Lung (tissue), 12 donors: ENCODE measurements around the gene HSP90B1. TPM values are rescaled to one million over a fixed set of nuclear protein-coding genes. Genes with fewer than 3 reads are reported as not detected.

ENCODE experiments used
- ATAC-seq: fragments of 200-7000 bp; cut with Tn5 transposase; one replicate; pipeline ENCODE4 v1.9.1; 2020; ENCODE audit warnings: moderate number of reproducible peaks; ENCODE audit not compliant: insufficient read depth, low FRiP score
- DNase-seq, 3 donors: peaks; one replicate each; pipeline ENCODE4 v3.0.0-alpha.2; 2013 to 2017
- H3K27ac ChIP-seq, 2 donors: one replicate each; pipeline ENCODE4 v1.5.1; 2013; ENCODE audit warnings: mild to moderate bottlenecking in 2 of 2, moderate library complexity in 2 of 2, control low read depth in 1 of 2, inconsistent platforms in 1 of 2, low read depth in 1 of 2, low read length in 1 of 2
- H3K27me3 ChIP-seq, 3 donors: one replicate each; pipeline ENCODE4 v1.5.1; 2013; ENCODE audit warnings: low read length in 2 of 3; ENCODE audit not compliant: control insufficient read depth in 3 of 3, insufficient read depth in 3 of 3
- H3K36me3 ChIP-seq, 4 donors: one replicate each; pipeline ENCODE4 v1.5.1; 2013; ENCODE audit warnings: low read length in 4 of 4, mild to moderate bottlenecking in 1 of 4, moderate library complexity in 1 of 4; ENCODE audit not compliant: control insufficient read depth in 4 of 4, insufficient read depth in 4 of 4
- H3K4me1 ChIP-seq, 5 donors: one replicate each; pipeline ENCODE4 v1.5.1; 2013; ENCODE audit warnings: low read length in 5 of 5, mild to moderate bottlenecking in 2 of 5, moderate library complexity in 1 of 5; ENCODE audit not compliant: control insufficient read depth in 5 of 5, insufficient read depth in 5 of 5
- H3K4me3 ChIP-seq: one replicate; pipeline ENCODE4 v1.5.1; 2013; ENCODE audit warnings: mild to moderate bottlenecking, control low read depth, moderate library complexity
- H3K9ac ChIP-seq, 2 donors: one replicate each; pipeline ENCODE4 v1.5.1; 2013; ENCODE audit warnings: low read length in 2 of 2, control low read depth in 1 of 2; ENCODE audit not compliant: insufficient read depth in 1 of 2
- H3K9me3 ChIP-seq, 4 donors: one replicate each; pipeline ENCODE4 v1.5.1; 2013; ENCODE audit warnings: low read length in 3 of 4, mild to moderate bottlenecking in 1 of 4, moderate library complexity in 1 of 4; ENCODE audit not compliant: control insufficient read depth in 4 of 4, insufficient read depth in 3 of 4
- CTCF ChIP-seq: IDR thresholded peaks from 2 replicates; pipeline ENCODE4 v1.5.1; 2012; ENCODE audit warnings: mild to moderate bottlenecking; ENCODE audit errors: control extremely low read depth, extremely low read depth
- WGBS, 2 donors: extraction: QIAGEN DNeasy Blood & Tissue Kit; methylation state at CpG; one replicate each; pipeline ENCODE4 v1.1.7; 2013; 5-methylcytosine and 5-hydroxymethylcytosine counted together
- polyA plus RNA-seq, 2 donors: library from polyadenylated mRNA; stranded (reverse); fragments of 200-250 nt; gene quantifications; one replicate each; pipeline ENCODE4 v1.2.1, GENCODE V29; 2013
- total RNA-seq, 2 donors: library from RNA; depleted of rRNA in 1 of 2; stranded (reverse); fragments of >200 nt in 1 of 2; gene quantifications; one replicate each; pipeline ENCODE4 v1.2.1, GENCODE V29; 2014 to 2021
- donor health status: control.
- donor health status: control.
- donor health status: Bipolar disorder and iron deficiency.
- donor health status: healthy.
- donor health status: DM: yes; HTN: yes; CAD: no.

Gene HSP90B1
- total and polyA plus RNA-seq, 4 donors = 390 to 781 (median 628) TPM

- ATAC-seq = no peak
- Histone ChIP-seq H3K27me3 (no peaks in the 10 kb centered on the region), H3K4me3 (no peak overlapping the region), H3K9ac (no peak overlapping the region), H3K36me3 (no peaks in the 10 kb centered on the region), H3K9me3 (no peaks in the 10 kb centered on the region), H3K27ac (no peak overlapping the region), H3K4me1 (no peaks in the 10 kb centered on the region)
- TF ChIP-seq CTCF = no peak
- 21 to 38% methylated on average over 2 of the region's 2 CpGs for WGBS, 2 donors
- no peak for DNase-seq
Observed at GRCh38 chr12:103882861-103883596, 47.2 kb upstream of the HSP90B1 start.

- no peak for TF ChIP-seq CTCF
- Histone ChIP-seq H3K4me3 (no peak overlapping the region), H3K36me3 (no peaks in the 10 kb centered on the region), H3K27ac (no peak overlapping the region), H3K9me3 (no peaks in the 10 kb centered on the region), H3K27me3 (no peaks in the 10 kb centered on the region), H3K9ac (no peak overlapping the region), H3K4me1 (no peaks in the 10 kb centered on the region)
- 92% methylated on average over 2 of the region's 2 CpGs for WGBS, 2 donors
- ATAC-seq = no peak
- DNase-seq = no peak
Observed at GRCh38 chr12:103883908-103884307, 46.3 kb upstream of the HSP90B1 start.

- no peak overlapping the region for H3K9ac ChIP-seq
- peak; percentile 20 to 72 (median 53) for DNase-seq
Observed at GRCh38 chr12:103884316-103884715, 45.9 kb upstream of the HSP90B1 start.

More at GRCh38 chr12:103884316-103884715, 45.9 kb upstream of the HSP90B1 start:
- WGBS, 2 donors = 17 to 33% methylated on average over 4 of the region's 4 CpGs
- peak; percentile 14 for TF ChIP-seq CTCF
- no peaks in the 10 kb centered on the region for H3K4me1 ChIP-seq
- no peak overlapping the region for H3K4me3 ChIP-seq
- H3K9me3 ChIP-seq = no peaks in the 10 kb centered on the region
- H3K27ac ChIP-seq = no peak overlapping the region
- ATAC-seq = no peak
- no peaks in the 10 kb centered on the region for H3K36me3 ChIP-seq
- no peaks in the 10 kb centered on the region for H3K27me3 ChIP-seq
